K562 (cell line): ENCODE results near the gene PPM1H. TPM values are rescaled to one million over a fixed set of nuclear protein-coding genes. Genes with fewer than 3 reads are reported as not detected.
A peak's percentile ranks its signal among the peaks of the same experiment; 100 is the strongest.

Source experiments
- BHLHE40 ChIP-seq: IDR thresholded peaks from 2 replicates; pipeline ENCODE4 v1.6.1; 2011; ENCODE audit warnings: low read length, improper control_type of control experiment
- ELF4 ChIP-seq: fragments of 450-650 bp; formaldehyde crosslinking; IDR thresholded peaks from 2 replicates; pipeline ENCODE4 v1.4.0; 2022; ENCODE audit warnings: missing genetic modification characterization
- FOXM1 ChIP-seq, 2 experiments: fragments of 450-650 bp in 1 of 2; sonication (generic) in 1 of 2; formaldehyde crosslinking in 1 of 2; IDR thresholded peaks; 2 replicates each; pipeline versions ENCODE4 v1.6.1 to v1.9.0; 2017 to 2022; ENCODE audit warnings: low read depth in 2 of 2, mild to moderate bottlenecking in 2 of 2, missing genetic modification reagents in 1 of 2, moderate library complexity in 1 of 2
- HDAC1 ChIP-seq, 2 experiments: fragments of 450-650 bp; IDR thresholded peaks; 2 replicates each; pipeline ENCODE4 v1.6.1; 2016 to 2017; ENCODE audit warnings: inconsistent platforms in 1 of 2, mild to moderate bottlenecking in 1 of 2, moderate library complexity in 1 of 2
- JUND ChIP-seq, 2 experiments: IDR thresholded peaks; 2 replicates in 1 of 2; 3 replicates in 1 of 2; pipeline ENCODE4 v1.6.1; 2011; ENCODE audit warnings: borderline replicate concordance in 2 of 2, low read depth in 2 of 2, low read length in 2 of 2, improper control_type of control experiment in 1 of 2, missing biosample characterization in 1 of 2, missing genetic modification characterization in 1 of 2, missing genetic modification reagents in 1 of 2
- MAX ChIP-seq: sonication (generic); formaldehyde crosslinking; IDR thresholded peaks from 2 replicates; pipeline ENCODE4 v1.9.0; 2022; ENCODE audit warnings: mild to moderate bottlenecking, missing genetic modification reagents
- MCM3 ChIP-seq: fragments of 450-650 bp; IDR thresholded peaks from 2 replicates; pipeline ENCODE4 v1.6.1; 2016
- PHF8 ChIP-seq: fragments of 200-600 bp; sonication (generic); IDR thresholded peaks from 2 replicates; pipeline ENCODE4 v1.6.1; 2012; ENCODE audit warnings: mixed run types, mild to moderate bottlenecking, inconsistent platforms, low read length, moderate library complexity, borderline replicate concordance
- POLR2A ChIP-seq: fragments of 450-650 bp; conservative IDR thresholded peaks from 2 replicates; pipeline ENCODE4 v1.6.1; 2016
- POLR2AphosphoS5 ChIP-seq: IDR thresholded peaks from 2 replicates; pipeline ENCODE4 v1.6.1; 2011; ENCODE audit warnings: mild to moderate bottlenecking, low read depth, low read length, moderate library complexity; ENCODE audit not compliant: control insufficient read depth, insufficient read depth
- SMARCE1 ChIP-seq: fragments of 450-650 bp; IDR thresholded peaks from 2 replicates; pipeline ENCODE4 v1.7.1; 2016; ENCODE audit warnings: mild to moderate bottlenecking
- SPI1 ChIP-seq: IDR thresholded peaks from 2 replicates; pipeline ENCODE4 v1.6.1; 2011; ENCODE audit warnings: low read depth, low read length, control low read depth, borderline replicate concordance
- STAT5B ChIP-seq: fragments of 250-450 bp; sonication (Bioruptor Pico); IDR thresholded peaks from 2 replicates; pipeline ENCODE4 v1.8.0; 2021; ENCODE audit warnings: mild to moderate bottlenecking, inconsistent platforms
- TEAD4 ChIP-seq, 2 experiments: sonication (generic) in 1 of 2; formaldehyde crosslinking in 1 of 2; IDR thresholded peaks; 2 replicates each; pipeline versions ENCODE4 v1.6.1 to v1.8.0; 2012 to 2022; ENCODE audit warnings: borderline replicate concordance in 1 of 2, inconsistent platforms in 1 of 2, low read length in 1 of 2, mild to moderate bottlenecking in 1 of 2, missing genetic modification reagents in 1 of 2
- THRB ChIP-seq: fragments of 450-650 bp; formaldehyde crosslinking; conservative IDR thresholded peaks from 2 replicates; pipeline ENCODE4 v1.4.0; 2022; ENCODE audit warnings: mild to moderate bottlenecking, missing genetic modification characterization
- TOE1 ChIP-seq, 2 experiments: fragments of 450-650 bp in 1 of 2; sonication (generic) in 1 of 2; formaldehyde crosslinking in 1 of 2; IDR thresholded peaks; 2 replicates each; pipeline versions ENCODE4 v1.7.1 to v1.8.0; 2016 to 2022; ENCODE audit warnings: borderline replicate concordance in 2 of 2, mild to moderate bottlenecking in 2 of 2, antibody characterized with exemption in 1 of 2, inconsistent platforms in 1 of 2, low read depth in 1 of 2, missing genetic modification reagents in 1 of 2, moderate library complexity in 1 of 2
- ZFX ChIP-seq: sonication (generic); formaldehyde crosslinking; IDR thresholded peaks from 2 replicates; pipeline ENCODE4 v1.8.0; 2022; ENCODE audit warnings: mild to moderate bottlenecking, missing genetic modification reagents, moderate library complexity
- ZNF668 ChIP-seq: fragments of 250-450 bp; sonication (Bioruptor Pico); IDR thresholded peaks from 2 replicates; pipeline ENCODE4 v1.8.0; 2022; ENCODE audit warnings: mild to moderate bottlenecking, inconsistent platforms
- polyA plus RNA-seq, 8 experiments: library from polyadenylated mRNA; depleted of rRNA in 4 of 8; stranded (reverse) in 5 of 8; unstranded in 3 of 8; fragments of >200 nt; fragmentation: Nextera tagmentation in 2 of 8; fragmentation: Illumina TruSeq in 1 of 8; extraction: Ambion mirVana in 2 of 8; extraction: Trizol in 1 of 8; gene quantifications; 2 replicates each; pipeline versions ENCODE4 v1.2.1 to v1.2.3, GENCODE V29; 2011 to 2014; ENCODE audit warnings: inconsistent platforms in 1 of 8, missing spikeins in 1 of 8
- total RNA-seq, 7 experiments: library from RNA; depleted of rRNA in 6 of 7; stranded (reverse); fragments of >200 nt in 6 of 7; fragmentation: Illumina TruSeq in 2 of 7; extraction: Trizol in 2 of 7; gene quantifications; 2 replicates each; pipeline versions ENCODE4 v1.2.1 to v1.2.3, GENCODE V29; 2011 to 2021; ENCODE audit warnings: low replicate concordance in 1 of 7
- TF ChIP-seq, protein P1 (sequence below): sonication (generic); formaldehyde crosslinking; IDR thresholded peaks from 2 replicates; pipeline ENCODE4 v1.8.1; 2023; ENCODE audit warnings: mild to moderate bottlenecking, missing genetic modification reagents
- TF ChIP-seq, protein P2 (sequence below), 2 experiments: fragments of 250-450 bp in 1 of 2; fragments of 450-650 bp in 1 of 2; sonication (Bioruptor Pico) in 1 of 2; IDR thresholded peaks; 2 replicates each; pipeline versions ENCODE4 v1.6.1 to v1.8.0; 2016 to 2021; ENCODE audit warnings: mild to moderate bottlenecking in 2 of 2, moderate library complexity in 2 of 2, missing compliant biosample characterization in 1 of 2, missing genetic modification characterization in 1 of 2

The PPM1H gene
- total and polyA plus RNA-seq, 9 of the 15 experiments (the other 6 are each of a cell fraction or from before 2014, with no cell fraction given), result 5.3 to 29.3 (median 11.3) TPM

DNA sequence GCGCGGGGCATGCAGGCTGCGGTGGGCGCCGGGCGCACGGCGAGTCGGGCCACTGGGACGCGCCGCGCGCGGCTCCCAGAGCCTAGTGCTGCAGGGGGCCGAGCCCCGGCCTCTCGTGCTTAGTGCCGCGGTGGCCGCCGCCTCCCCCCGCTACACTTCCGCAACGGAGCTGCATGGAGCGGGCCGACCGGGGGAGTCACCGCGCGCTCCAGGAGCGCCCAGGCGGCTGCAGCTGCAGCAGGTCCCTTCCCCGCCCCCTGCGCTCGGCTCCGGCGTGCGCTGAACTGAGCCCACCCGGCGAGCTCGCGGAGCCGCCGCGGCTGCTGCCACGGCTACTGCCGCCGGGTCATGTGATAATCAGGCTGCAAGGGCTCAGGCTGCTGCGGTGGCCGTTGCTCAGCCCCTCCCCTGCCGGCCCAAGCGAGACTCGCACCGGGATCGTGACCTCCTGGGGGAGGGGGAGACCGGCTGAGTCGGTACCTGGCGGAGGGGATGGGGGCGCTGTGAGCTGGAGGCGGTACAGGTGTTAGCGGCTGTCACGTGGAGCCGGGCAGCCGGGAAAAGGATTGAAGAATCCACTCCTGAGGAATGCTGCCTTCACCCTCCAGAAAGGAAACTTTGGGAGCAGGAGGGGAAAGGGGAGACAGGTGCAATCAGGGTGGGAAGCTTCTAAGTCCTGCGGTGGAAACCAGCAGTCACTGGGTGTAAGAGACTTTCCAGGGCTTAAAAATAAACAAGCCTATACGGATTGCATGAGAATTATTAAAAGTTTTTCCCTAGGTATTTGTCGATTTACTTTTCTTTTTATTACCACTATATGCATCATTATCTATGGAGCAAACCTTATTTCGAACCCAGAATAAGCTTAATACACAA lies at the start of gene PPM1H (continued):
- TF ChIP-seq FOXM1 (IDR thresholded peaks at IDR 0.05; ENCODE audit: low read depth) (peak; percentile 44; the same call in 1 of the 2 replicates), FOXM1 (CRISPR knock-in tag; IDR thresholded peaks at IDR 0.05; ENCODE audit: low read depth) (no peak), TEAD4 (IDR thresholded peaks at IDR 0.05; ENCODE audit: low read length) (no peak; the same call in 1 of the 2 replicates), TEAD4 (CRISPR knock-in tag; IDR thresholded peaks at IDR 0.05; ENCODE audit: borderline replicate concordance) (no peak), MCM3 (no peak), TOE1 (IDR thresholded peaks at IDR 0.05; ENCODE audit: borderline replicate concordance) (peak; percentile 92), TOE1 (CRISPR knock-in tag; IDR thresholded peaks at IDR 0.05; ENCODE audit: borderline replicate concordance, low read depth) (no peak), PHF8 (peak; percentile 74; the same call in 1 of the 2 replicates), ZNF668 (CRISPR knock-in tag) (no peak), ELF4 (CRISPR knock-in tag) (no peak), POLR2AphosphoS5 (peak; percentile 36; the same call in 1 of the 2 replicates), MAX (peak; percentile 44; the same call in 1 of the 2 replicates), SMARCE1 (peak; percentile 30; the same call in 1 of the 2 replicates), ZFX (CRISPR knock-in tag) (peak; percentile 62), JUND (IDR thresholded peaks at IDR 0.05; ENCODE audit: borderline replicate concordance, low read depth, low read length) (peak; percentile 30; the same call in 1 of the 2 replicates), JUND (tag; IDR thresholded peaks at IDR 0.05; ENCODE audit: borderline replicate concordance, low read depth, low read length) (peak; percentile 35; the same call in 1 of the 3 replicates), SPI1 (peak; percentile 29; the same call in 1 of the 2 replicates), BHLHE40 (peak; percentile 88), THRB (CRISPR knock-in tag) (no peak), POLR2A (peak; percentile 64), STAT5B (no peak), HDAC1 (IDR thresholded peaks at IDR 0.05) (peak in 1 of 2 experiments; percentile 65; a peak in 1 of 4 replicates)
- TF ChIP-seq, protein P1, sequence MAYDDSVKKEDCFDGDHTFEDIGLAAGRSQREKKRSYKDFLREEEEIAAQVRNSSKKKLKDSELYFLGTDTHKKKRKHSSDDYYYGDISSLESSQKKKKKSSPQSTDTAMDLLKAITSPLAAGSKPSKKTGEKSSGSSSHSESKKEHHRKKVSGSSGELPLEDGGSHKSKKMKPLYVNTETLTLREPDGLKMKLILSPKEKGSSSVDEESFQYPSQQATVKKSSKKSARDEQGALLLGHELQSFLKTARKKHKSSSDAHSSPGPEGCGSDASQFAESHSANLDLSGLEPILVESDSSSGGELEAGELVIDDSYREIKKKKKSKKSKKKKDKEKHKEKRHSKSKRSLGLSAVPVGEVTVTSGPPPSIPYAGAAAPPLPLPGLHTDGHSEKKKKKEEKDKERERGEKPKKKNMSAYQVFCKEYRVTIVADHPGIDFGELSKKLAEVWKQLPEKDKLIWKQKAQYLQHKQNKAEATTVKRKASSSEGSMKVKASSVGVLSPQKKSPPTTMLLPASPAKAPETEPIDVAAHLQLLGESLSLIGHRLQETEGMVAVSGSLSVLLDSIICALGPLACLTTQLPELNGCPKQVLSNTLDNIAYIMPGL (CRISPR knock-in tag), result 0 out of 2 replicates have a peak, but pooled peaks have one; percentile 47
- TF ChIP-seq, protein P2, sequence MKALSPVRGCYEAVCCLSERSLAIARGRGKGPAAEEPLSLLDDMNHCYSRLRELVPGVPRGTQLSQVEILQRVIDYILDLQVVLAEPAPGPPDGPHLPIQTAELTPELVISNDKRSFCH (CRISPR knock-in tag; IDR thresholded peaks at IDR 0.05), result no peak
- TF ChIP-seq, protein P2 (tag; IDR thresholded peaks at IDR 0.05), result peak; percentile 45; the same call in 1 of the 2 replicates
